ENCODE data around the gene NAB2.

- TF ChIP-seq, protein P1, sequence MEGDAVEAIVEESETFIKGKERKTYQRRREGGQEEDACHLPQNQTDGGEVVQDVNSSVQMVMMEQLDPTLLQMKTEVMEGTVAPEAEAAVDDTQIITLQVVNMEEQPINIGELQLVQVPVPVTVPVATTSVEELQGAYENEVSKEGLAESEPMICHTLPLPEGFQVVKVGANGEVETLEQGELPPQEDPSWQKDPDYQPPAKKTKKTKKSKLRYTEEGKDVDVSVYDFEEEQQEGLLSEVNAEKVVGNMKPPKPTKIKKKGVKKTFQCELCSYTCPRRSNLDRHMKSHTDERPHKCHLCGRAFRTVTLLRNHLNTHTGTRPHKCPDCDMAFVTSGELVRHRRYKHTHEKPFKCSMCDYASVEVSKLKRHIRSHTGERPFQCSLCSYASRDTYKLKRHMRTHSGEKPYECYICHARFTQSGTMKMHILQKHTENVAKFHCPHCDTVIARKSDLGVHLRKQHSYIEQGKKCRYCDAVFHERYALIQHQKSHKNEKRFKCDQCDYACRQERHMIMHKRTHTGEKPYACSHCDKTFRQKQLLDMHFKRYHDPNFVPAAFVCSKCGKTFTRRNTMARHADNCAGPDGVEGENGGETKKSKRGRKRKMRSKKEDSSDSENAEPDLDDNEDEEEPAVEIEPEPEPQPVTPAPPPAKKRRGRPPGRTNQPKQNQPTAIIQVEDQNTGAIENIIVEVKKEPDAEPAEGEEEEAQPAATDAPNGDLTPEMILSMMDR (IDR thresholded peaks at IDR 0.05 in 2 of 3, conservative IDR thresholded peaks at IDR 0.05 in 1 of 3; ENCODE audit: control insufficient read depth in 2 of 3, extremely low read depth in 1 of 3, insufficient read depth in 1 of 3, low read depth in 3 of 3, low read length in 3 of 3): no peak
- no peak for TF ChIP-seq E2F4 (IDR thresholded peaks at IDR 0.05; ENCODE audit: low read depth, low read length)
- no peak for TF ChIP-seq ZSCAN29 (IDR thresholded peaks at IDR 0.05)
- TF ChIP-seq SMARCA5 (IDR thresholded peaks at IDR 0.05): no peak
- TF ChIP-seq CBX5 (IDR thresholded peaks at IDR 0.05; ENCODE audit: low read depth): no peak
- no peak for TF ChIP-seq ZZZ3 (IDR thresholded peaks at IDR 0.05; ENCODE audit: control insufficient read depth, insufficient read length, low read depth)
- no peak for TF ChIP-seq CEBPB (IDR thresholded peaks at IDR 0.05; ENCODE audit: borderline replicate concordance in 1 of 2, low read depth in 2 of 2, low read length in 2 of 2)
- no peak for TF ChIP-seq BACH1 (IDR thresholded peaks at IDR 0.05; ENCODE audit: borderline replicate concordance)
- TF ChIP-seq, protein P2, sequence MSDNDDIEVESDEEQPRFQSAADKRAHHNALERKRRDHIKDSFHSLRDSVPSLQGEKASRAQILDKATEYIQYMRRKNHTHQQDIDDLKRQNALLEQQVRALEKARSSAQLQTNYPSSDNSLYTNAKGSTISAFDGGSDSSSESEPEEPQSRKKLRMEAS (IDR thresholded peaks at IDR 0.05; ENCODE audit: low read depth, low read length): no peak
- no peak for TF ChIP-seq POLR2A (IDR thresholded peaks at IDR 0.05; ENCODE audit: low read depth, low read length)
Observed at GRCh38 chr12:57042695-57043094, 46.2 kb upstream of the NAB2 start.
